ENCODE measurements around the gene MACC1.
"Not testable (repeated sequence)": the region's sequence is repeated elsewhere in the genome, so short reads cannot be mapped to it uniquely, and the experiment has no call there.

Gene MACC1

GRCh38 chr7:20170633-20171032 lies 46.6 kb downstream of the MACC1 start:
- peak; percentile 18 for DNase-seq (ENCODE audit: low read depth)

GRCh38 chr7:20165146-20165510 lies 52.1 kb downstream of the MACC1 start:
- no peak for DNase-seq (ENCODE audit: low read depth)

- peak; percentile 63 for DNase-seq (ENCODE audit: low read depth)
Measured at GRCh38 chr7:20164425-20165145, 52.6 kb downstream of the MACC1 start.

DNA sequence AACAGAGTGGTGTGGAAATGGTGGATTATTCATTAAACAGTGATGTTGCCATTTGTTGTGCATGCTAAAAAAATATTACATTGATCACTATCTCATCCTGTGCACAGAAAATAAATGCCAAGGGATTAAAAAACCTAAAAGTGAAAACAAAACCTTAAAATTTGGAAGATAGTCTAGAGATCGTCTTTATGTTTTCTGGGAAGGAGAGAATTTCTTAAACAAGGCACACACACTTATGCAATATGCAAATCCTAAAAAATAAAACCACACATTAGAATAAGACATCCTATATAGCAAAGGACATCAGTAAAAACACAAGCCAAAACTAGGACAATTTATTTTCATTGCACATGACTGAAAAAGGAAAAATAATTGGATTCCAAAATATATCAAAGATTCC lies 54.5 kb downstream of the MACC1 start:
- DNase-seq (ENCODE audit: low read depth) = no peak

- DNase-seq (ENCODE audit: low read depth) = no peak
Measured at GRCh38 chr7:20159226-20159747, 57.9 kb downstream of the MACC1 start.

DNA sequence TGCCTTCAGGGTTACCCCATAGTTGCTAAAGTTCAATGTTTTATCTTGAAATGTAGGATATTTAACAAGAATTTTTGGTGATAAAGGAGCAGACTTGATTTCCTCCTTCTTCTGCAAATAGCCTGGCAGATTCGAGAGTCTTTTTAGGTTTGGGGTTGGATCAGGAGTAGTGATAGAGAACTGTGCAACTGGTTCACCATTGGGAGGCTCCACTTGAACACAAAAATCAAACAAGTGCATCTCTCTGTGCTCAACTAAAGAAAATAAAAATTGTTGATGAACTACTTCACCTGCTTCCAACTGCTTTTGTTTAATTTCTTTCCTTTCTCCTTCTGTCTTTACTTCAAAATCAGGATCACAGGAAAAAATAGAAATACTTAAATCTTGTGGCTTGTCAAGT lies 58.5 kb downstream of the MACC1 start:
- peak; percentile 32 for DNase-seq (ENCODE audit: low read depth)

GRCh38 chr7:20157456-20157855 lies 59.7 kb downstream of the MACC1 start:
- DNase-seq (ENCODE audit: low read depth) = no peak

DNA sequence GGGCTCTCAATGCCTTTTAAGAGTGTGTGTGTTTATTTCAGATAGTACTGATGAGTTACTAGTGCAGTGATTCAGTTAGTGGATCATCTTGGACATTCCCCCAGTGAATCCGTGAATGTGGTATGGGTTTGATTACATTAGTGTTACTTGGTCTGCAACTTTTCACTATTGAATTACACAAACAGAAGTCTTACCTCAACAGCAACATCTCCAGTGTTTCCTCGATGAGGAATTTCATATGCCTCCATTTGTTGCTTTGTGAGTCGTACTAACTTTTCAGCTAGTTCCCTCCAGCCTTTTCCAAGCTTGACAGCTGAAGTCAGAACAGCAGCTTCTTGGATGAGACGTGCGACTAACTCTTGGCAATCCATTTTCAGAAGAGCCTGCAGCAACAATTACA lies 63.2 kb downstream of the MACC1 start:
- DNase-seq (ENCODE audit: low read depth) = no peak

GRCh38 chr7:20153567-20153966 lies 63.6 kb downstream of the MACC1 start:
- no peak for DNase-seq (ENCODE audit: low read depth)

GRCh38 chr7:20152511-20152910 lies 64.7 kb downstream of the MACC1 start:
- peak; percentile 55 for DNase-seq (ENCODE audit: low read depth)

DNA sequence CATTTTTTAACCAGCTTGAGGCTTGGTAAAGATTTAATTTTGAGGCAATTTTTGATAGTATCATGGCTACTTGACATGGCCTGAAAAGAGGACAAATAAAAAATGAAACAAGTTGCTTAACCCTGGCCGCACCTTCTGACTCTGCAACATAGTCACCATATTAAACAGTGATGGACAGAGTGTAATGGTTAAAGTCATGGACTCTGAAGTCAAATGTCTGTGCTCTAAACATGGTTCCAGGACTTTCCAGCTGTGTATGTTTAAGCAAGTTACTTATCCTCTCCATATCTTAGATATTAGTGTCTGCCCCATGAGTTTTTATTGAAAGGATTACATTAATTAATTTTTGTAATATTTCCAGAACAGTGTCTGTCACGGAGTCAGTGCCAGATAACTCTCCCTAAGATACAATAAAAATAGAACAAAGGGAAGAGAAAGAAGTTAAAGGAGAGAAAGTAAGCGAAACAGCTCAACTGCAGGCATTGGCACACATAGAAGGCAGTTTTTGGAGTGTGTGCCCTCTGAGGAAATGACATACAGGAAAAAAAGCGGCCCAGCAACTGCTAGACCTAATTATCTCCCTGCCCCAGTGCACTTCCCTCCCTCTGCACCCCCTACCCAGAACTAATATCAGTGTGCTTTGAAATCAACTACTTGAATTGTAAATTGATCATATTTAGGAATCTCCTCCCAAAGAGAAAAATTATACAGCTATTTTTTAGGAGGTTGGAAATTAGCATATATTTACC lies 65.3 kb downstream of the MACC1 start:
- no peak for DNase-seq (ENCODE audit: low read depth)

DNA sequence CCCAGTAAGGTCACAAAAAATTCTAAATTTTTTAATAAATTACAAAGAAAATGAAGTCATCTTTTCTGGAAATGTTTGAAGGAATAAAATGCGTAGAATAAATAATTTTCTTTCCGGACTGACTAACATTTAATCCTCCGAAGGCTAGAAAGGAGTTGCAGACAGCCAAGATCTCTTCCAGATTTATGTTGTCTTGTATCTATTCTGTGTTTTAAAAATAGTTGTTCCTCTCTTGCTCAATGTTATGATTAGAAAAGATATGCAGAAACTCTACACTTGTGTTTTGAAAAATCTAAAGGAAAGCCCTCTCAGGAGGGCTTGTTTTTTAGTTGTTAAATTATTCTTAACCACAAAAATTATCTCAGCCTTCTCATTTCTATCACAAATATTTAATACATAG lies 70.7 kb downstream of the MACC1 start:
- peak; percentile 76 for DNase-seq (ENCODE audit: low read depth)

- no peak for DNase-seq (ENCODE audit: low read depth)
Measured at GRCh38 chr7:20144801-20145200, 72.4 kb downstream of the MACC1 start.

DNA sequence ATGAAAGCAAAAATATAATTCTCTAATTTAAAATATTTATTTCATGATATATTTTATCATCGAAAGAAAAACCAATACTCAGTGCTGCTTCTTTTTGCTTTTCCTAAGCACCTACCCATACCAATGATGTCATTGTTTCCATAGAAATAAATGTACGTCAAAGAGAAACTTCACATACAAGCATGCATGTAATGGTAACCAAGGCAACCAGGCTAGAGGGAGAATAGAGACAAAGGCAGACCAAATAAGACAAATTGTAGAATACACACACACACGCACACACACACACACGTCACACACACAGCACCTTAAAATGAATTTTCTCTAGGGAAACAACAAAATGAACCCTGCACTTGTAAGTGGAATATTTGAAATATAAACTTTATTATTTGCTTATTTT lies 75.5 kb downstream of the MACC1 start:
- DNase-seq (ENCODE audit: low read depth) = peak; percentile 56

- DNase-seq (ENCODE audit: low read depth) = no peak
Measured at GRCh38 chr7:20141002-20141345, 76.2 kb downstream of the MACC1 start.

DNA sequence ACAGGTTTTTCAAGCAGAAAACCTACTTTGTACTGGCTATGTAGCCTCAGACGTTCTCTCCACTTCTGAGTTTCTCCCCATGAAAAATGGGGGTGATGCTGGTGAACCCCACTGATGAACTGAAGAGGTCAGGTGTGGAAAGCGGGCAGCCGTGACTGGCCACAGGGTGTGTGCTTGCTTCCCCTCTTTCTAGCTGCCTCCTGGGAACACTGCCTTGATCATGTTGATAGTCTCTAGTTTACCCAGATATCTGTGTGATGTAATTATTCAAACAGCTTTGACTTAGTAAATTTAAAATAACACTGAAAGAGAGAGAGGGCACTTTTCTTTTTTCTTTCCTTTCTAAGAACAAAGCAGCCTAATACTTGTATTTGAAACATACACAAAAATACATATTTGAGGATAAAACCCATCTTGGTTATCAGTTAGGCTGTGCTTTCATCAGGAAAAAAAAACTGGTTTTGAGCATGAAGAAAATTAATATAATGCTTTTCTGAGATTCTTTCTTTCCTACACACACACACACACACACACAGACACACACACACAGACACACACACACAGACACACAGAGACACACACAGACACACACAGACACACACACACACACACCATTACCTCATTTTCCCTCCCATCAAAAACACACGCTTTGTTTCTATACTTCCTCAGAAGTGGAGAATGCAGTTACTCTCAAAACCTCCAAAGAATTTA lies 76.7 kb downstream of the MACC1 start:
- DNase-seq (ENCODE audit: low read depth) = no peak

DNA sequence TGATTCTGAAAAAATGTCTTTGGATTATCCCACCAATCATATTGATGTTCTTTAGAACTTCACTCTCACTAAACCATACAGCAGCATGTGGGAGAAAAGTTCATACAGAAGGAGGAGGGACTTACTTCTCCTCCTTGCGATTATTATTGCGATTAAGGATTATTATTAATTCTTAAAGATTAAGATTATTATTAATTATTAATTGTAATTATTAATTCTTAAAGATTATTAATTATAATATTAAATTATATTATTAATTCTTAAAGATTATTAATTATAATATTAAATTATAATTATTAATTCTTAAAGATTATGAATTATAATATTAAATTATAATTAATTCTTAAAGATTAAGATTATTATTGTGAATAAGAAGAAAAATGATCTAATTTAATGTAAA lies 80.5 kb downstream of the MACC1 start:
- DNase-seq (ENCODE audit: low read depth) = no peak

GRCh38 chr7:20133803-20134202 lies 83.4 kb downstream of the MACC1 start:
- DNase-seq (ENCODE audit: low read depth) = no peak

GRCh38 chr7:20132585-20132984 lies 84.6 kb downstream of the MACC1 start:
- no peak for DNase-seq (ENCODE audit: low read depth)

GRCh38 chr7:20131776-20132175 lies 85.4 kb downstream of the MACC1 start:
- DNase-seq (ENCODE audit: low read depth) = no peak

DNA sequence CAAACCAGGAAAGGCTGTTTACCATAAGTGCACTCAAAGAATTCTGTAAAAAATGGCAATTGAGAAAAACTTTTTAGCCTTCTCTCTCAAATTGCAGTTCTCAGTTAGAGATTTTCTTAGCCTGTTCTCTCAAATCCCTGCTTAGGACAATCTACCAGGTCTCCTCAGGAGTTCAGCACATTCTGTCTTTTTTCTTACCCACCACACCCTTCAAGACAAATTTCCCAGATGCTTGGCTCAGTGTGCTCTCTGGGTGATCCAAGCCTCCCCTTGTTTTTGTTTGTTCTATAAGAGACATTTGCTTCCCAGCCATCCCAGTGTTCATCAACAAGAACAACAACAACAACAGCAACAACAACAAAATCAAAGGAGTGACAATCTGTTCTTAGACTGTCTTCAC lies 87.3 kb downstream of the MACC1 start:
- no peak for DNase-seq (ENCODE audit: low read depth)

DNA sequence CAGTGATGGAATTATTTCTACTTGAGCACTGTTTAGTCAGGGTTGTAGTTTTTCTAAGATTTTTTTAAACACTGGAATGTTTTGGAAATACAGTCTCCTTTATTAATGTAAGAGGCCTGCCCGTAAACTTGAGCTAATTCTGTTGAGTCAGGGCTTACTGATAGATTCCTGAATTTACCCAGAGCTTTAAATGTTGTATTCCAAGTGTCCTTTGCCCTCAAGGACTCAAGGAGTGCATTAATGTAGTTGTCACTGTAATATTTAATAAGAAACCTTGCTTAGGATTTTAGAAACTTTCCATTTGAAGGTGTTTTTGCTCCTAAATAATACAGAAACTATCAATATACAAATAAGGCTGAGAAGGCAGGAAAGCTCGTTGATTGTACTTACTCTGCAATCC lies 89.2 kb downstream of the MACC1 start:
- DNase-seq (ENCODE audit: low read depth) = no peak

DNA sequence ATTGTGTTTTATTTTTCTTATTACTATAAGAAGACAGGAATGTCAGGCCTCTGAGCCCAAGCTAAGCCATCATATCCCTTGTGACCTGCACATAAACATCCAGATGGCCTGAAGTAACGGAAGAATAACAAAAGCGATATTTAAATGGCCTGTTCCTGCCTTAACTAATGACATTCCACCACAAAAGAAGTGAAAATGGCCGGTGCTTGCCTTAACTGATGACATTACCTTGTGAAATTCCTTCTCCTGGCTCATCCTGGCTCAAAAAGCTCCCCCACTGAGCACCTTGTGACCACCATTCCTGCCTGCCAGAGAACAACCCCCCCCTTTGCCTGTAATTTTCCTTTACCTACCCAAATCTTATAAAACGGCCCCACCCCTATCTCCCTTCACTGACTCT lies 91.1 kb downstream of the MACC1 start:
- not testable (repeated sequence) for DNase-seq (ENCODE audit: low read depth)
